GM18868 (cell line): ENCODE results near the gene DOC2B.
"Not testable (repeated sequence)": the region's sequence is repeated elsewhere in the genome, so short reads cannot be mapped to it uniquely, and the experiment has no call there.

Experiments used
- ATAC-seq: cut with Tn5 transposase; IDR thresholded peaks from one replicate; pipeline ENCODE4 v1.9.1; 2021; ENCODE audit warnings: mild to moderate bottlenecking, moderate library complexity; ENCODE audit not compliant: unreplicated experiment

The DOC2B gene

GRCh38 chr17:193426-193810 is 12.0 kb upstream of the DOC2B start:
- no peak for ATAC-seq

DNA sequence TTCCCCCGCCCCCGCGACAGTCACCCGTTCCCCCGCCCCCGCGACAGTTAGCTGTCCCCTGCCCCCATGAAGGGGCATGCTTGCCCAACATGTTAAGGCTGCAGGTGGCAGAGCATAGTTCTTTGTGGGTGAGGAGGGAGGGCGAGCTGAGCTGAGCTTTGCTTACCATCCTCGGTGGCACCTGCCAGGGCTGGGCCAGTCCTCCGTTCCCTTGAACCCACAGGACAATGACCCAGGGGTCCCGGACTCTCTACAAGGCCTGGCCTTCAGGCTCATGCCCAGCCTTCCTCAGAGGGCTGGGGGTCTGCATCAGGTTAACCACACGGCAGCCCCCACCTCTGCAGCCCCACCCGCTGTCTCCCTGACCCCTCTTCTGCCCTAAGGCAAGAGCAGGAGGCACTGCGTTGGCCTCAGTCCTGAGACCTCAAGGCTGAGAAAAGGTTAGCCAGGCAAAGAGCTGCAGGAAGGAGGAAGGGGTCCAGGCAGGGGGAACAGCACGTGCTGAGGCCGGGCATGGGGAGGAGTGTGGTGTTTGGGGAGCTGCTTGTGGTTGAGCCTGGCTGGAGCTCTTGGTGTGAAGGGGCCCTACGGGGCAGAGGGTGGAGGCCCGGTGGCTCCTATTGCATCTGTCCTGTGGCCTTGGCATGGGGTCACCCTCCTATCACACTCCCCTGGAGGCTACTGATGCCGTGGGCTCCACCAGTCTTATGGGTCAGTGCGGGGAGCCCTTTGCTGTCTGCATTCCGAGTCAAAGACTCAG is 11.4 kb upstream of the DOC2B start:
- ATAC-seq = no peak

DNA sequence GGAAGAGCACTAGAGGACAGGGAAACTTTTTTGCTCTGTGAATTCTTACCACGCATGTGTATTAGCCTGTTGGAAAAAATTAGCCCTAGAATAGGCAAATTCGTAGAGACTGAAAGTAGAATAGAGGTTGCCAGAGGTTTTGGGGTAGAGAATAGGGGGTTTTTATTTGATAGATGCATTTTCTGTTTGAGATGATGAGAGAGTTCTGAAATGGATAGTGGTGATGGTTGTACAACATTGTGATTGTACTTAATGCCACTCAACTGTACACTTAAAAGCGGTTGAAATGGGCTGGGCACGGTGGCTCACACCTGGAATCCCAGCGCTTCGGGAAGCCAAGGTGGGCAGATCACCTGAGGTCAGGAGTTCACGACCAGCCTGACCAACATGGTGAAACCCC is 8.0 kb upstream of the DOC2B start:
- ATAC-seq = no peak

- ATAC-seq = no peak
These were observed 5.7 kb upstream of the DOC2B start for GRCh38 chr17:187130-187529.

GRCh38 chr17:185445-186138 is 4.1 kb upstream of the DOC2B start:
- ATAC-seq = no peak

DNA sequence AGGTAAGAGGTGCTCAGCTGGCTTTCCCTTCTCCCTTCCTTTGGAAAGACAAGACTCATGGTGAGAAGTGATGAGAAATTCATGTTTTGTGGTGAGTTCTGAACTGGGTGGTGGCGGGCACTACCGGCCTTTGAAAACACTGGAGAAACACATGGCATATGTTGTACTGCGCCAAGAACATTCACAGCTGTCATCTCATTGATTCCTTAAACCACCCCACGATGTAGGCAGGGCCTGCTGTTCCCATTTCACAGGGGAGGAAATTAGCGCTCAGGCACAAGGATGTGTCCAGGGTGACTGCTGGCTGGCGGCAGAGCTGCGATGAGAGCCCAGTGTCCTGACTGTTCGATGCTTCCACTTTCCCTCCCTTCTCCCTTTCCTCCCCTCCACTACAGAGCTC is 1.6 kb upstream of the DOC2B start:
- no peak for ATAC-seq

DNA sequence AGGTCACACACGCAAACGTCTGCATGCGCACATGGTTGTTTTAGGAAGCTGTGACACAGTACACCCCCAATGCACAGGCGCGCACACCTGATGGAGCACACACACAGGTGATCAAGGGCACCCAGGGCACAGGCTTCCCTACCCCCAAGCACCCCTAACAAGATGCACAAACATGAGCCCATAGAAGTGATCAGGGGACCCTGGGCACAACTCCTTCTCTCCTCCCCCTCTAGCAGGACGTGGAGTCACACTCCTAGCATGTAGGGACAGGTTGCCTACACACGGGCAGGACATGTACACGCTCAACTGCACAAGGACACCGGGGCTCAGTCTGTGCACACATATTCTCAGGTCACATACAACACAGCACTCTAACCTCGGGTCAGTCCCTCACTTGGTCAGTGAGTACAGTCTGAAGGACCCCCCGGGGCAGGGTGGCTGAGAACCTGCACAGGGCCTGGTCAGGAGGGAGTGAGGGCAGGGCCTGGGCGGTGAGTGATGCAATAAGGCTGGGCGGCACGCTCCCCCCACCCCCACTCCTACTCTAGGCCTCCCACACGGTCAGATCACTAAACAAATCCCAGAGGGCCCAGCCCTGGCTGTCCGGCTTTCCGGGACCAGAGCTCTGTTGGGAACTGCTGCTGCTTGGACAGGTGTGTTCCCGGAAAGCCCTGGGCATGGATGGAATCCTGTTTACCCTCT is 751 bp upstream of the DOC2B start:
- ATAC-seq = no peak

- ATAC-seq = no peak
These were observed 837 bp downstream of the DOC2B start for GRCh38 chr17:180381-181244.

DNA sequence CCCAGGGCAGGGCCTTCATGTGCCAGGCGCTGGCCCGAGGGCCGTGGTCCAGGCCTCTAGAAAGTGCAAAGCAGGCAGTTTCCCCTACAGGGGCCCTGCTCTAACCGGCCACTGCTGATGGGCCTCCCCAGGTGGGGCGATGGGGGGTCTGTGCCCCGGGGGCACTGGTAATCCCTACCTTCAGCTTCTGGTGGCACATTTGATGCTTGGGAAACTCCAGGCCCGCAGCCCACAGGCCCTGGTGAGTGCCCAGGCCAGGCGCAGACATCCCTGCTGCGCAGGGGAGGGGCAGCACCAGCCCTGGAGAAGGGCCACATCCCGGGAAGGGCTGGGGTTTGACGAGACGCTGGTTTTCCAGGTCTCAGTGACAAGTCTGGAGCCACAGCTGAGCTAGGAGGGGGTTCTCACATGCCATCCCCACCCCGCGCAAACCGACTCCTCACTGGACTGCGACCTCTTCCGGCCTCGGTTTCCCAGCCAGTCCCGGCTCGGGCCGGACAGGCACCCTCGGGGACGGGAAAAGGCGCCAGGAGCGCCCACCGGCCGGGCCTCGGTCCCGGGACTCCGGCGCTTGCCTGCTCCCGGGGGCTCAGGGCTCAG is 1.6 kb downstream of the DOC2B start:
- ATAC-seq = no peak

GRCh38 chr17:179066-179432 is 2.4 kb downstream of the DOC2B start:
- ATAC-seq = no peak

DNA sequence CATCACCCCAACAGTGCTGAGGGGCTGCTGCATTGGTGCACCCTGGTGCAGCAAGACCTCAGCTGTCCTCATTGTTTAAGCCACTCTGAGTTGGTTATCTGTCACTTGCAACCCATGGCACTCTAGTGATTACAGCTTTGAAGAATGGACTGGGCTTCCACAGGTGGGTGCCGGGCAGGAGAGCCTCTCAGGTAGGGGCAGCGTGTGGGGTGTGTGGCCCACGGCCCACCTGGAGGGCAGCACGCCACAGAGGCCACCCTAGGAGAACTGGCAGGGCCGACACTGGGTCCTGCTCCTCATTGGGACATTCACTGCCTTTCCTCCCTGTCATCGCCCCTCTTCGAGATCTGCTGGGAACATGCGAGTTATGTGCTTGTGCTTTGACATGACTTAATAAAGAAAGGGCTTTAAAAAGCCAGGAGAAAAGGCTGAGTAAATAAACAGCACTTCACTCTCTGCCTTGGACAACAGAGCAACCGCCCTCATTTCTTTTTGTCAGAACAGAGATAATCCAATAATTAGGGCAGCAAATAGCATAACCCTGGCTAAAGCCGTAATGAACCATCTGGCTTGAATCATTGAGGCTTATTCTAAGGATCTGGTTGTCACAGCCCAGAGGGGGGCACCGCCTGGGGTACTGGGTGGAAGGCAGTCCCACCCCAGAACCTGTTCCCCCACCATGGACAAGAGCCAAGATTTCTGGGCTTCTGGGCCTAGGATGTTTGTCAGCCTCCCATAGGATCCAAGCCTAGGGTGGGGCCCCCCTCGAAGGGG is 3.0 kb downstream of the DOC2B start:
- no peak for ATAC-seq

GRCh38 chr17:177762-178161 is 3.7 kb downstream of the DOC2B start:
- no peak for ATAC-seq

- no peak for ATAC-seq
These were observed 4.3 kb downstream of the DOC2B start for GRCh38 chr17:177155-177554.

DNA sequence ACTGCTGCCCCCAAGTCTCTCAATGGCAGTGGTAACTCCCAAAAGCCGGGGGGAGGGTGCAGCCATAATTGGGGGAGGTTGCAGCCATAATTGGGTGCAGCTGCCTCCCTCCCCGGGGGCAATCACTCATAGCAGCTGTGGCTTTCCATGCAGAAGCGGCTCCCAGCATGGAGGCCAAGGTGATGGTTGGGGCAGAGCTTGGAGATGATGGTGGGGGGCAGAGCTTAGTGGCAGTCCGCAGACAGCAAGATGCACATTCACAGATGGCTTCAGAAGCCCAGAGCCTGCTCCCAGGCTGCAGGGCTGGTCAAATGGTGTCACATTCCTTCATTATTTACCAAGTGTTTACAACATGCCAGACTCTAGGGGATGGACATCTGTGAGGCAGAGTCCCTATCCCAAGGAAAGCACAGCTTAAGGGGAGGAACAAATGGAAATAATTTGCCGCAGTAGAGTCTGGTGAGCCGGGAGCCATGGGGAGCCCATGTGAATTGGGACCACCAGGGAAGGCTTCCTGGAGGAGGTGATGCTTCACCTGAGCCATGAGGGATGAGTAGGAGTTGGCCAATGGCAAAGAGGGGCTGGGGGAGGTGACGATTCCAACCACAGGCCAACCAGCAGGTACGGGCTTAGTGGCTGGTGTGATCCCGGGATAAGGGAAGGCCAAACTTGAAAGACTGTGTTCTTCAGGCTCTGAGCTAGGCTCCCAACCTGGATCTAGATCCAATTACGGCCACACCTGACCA is 8.1 kb downstream of the DOC2B start:
- no peak for ATAC-seq

DNA sequence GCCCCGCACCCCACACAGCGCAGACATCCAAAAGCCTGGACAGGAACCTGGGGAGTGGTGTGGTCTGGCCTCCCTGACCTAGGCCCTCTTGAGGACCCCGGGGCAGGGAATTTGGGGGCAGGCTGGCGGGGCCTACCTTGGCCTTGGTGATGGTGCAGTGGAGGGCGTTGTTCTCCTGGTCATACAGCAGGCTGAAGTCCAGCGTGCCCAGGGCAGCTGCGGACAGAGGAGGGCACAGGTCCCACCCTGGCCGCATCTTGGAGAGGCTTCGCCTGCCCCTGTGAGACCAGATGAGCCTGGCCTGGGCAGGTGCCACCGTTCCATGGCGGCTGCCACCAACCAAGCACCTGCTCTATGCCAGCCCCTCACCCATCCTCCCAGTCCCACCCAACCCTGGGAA is 9.0 kb downstream of the DOC2B start:
- ATAC-seq = no peak

- no peak for ATAC-seq
These were observed 9.6 kb downstream of the DOC2B start for GRCh38 chr17:171871-172270.

- no peak for ATAC-seq
These were observed 11.2 kb downstream of the DOC2B start for GRCh38 chr17:170130-170670.

DNA sequence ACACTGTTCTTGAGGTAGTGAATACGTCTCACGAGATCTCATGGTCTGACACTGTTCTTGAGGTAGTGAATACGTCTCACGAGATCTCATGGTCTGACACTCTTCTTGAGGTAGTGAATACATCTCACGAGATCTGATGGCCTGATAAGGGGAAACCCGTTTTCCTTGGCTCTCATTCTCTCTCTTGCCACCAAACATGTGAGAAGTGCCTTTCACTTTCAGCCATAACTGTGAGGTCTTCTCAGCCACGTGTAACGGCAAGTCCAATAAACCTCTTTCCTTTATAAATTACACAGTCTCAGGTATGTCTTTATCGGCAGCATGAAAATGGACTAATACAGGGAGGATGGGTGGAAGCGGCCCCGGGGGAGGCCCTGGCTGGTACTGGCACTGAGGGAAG is 12.8 kb downstream of the DOC2B start:
- not testable (repeated sequence) for ATAC-seq

- no peak for ATAC-seq
These were observed 15.5 kb downstream of the DOC2B start for GRCh38 chr17:165939-166338.
